ENCODE measurements around the gene CENPX.
A peak's percentile ranks its signal among the peaks of the same experiment; 100 is the strongest.

Gene CENPX

GRCh38 chr17:82055023-82055964 is 32.6 kb upstream of the CENPX start:
- no peak for DNase-seq

GRCh38 chr17:82054351-82055022 is 31.8 kb upstream of the CENPX start:
- no peak for DNase-seq

GRCh38 chr17:82053556-82054263 is 31.0 kb upstream of the CENPX start:
- DNase-seq = no peak

GRCh38 chr17:82053130-82053529 is 30.5 kb upstream of the CENPX start:
- no peak for DNase-seq

- no peak for DNase-seq
These were observed 30.0 kb upstream of the CENPX start for GRCh38 chr17:82052638-82053059.

GRCh38 chr17:82051776-82052637 is 29.3 kb upstream of the CENPX start, which contains the start of the genes GPS1 and RFNG:
GPS1 (plus strand) TSS chr17:82051898; CDS start chr17:82051932, 34 bp downstream.
RFNG (minus strand) TSS chr17:82051811; CDS start chr17:82051766, 45 bp downstream.
- DNase-seq = peak; percentile 73

GRCh38 chr17:82050761-82051641 is 28.3 kb upstream of the CENPX start:
- DNase-seq = no peak

GRCh38 chr17:82050152-82050760 is 27.6 kb upstream of the CENPX start:
- DNase-seq = no peak

- DNase-seq = no peak
These were observed 26.9 kb upstream of the CENPX start for GRCh38 chr17:82049521-82049971.

- DNase-seq = no peak
These were observed 26.4 kb upstream of the CENPX start for GRCh38 chr17:82049106-82049505.

GRCh38 chr17:82048571-82048971 is 25.9 kb upstream of the CENPX start:
- no peak for DNase-seq

GRCh38 chr17:82047914-82048570 is 25.4 kb upstream of the CENPX start:
- no peak for DNase-seq

- no peak for DNase-seq
These were observed 24.7 kb upstream of the CENPX start for GRCh38 chr17:82047379-82047778.

- no peak for DNase-seq
These were observed 24.2 kb upstream of the CENPX start for GRCh38 chr17:82046903-82047302.

- DNase-seq = no peak
These were observed 23.3 kb upstream of the CENPX start for GRCh38 chr17:82045936-82046484.

GRCh38 chr17:82043507-82043906 is 20.8 kb upstream of the CENPX start:
- no peak for DNase-seq

GRCh38 chr17:82042649-82043048 is 20.0 kb upstream of the CENPX start:
- no peak for DNase-seq

GRCh38 chr17:82041144-82041814 is 18.6 kb upstream of the CENPX start:
- DNase-seq = no peak

- DNase-seq = no peak
These were observed 17.1 kb upstream of the CENPX start for GRCh38 chr17:82039695-82040299.

Data from NCI-H2171 (cell line).